GM06990 (cell line): ENCODE data around the gene MND1.
"Not testable (repeated sequence)": the region's sequence is repeated elsewhere in the genome, so short reads cannot be mapped to it uniquely, and the experiment has no call there.

Experiments
- DNase-seq: peaks from one replicate; pipeline ENCODE4 v3.0.0-alpha.2; 2011; ENCODE audit not compliant: insufficient read length; ENCODE audit errors: extremely low read depth
- H3K27me3 ChIP-seq: replicated peaks from 2 replicates; pipeline ENCODE4 v1.6.0; 2011; ENCODE audit warnings: low read length; ENCODE audit not compliant: control insufficient read depth, insufficient read depth
- H3K36me3 ChIP-seq: 2 replicates; pipeline ENCODE4 v1.5.1; 2011; ENCODE audit warnings: low read length; ENCODE audit not compliant: control insufficient read depth, insufficient read depth
- H3K4me3 ChIP-seq: replicated peaks from 2 replicates; pipeline ENCODE4 v1.5.1; 2011; ENCODE audit warnings: low read depth, mild to moderate bottlenecking, control low read depth, low read length
- CTCF ChIP-seq: IDR thresholded peaks from 2 replicates; pipeline ENCODE4 v1.5.1; 2011; ENCODE audit warnings: low read length, control low read depth, mild to moderate bottlenecking, inconsistent platforms; ENCODE audit not compliant: insufficient read depth, poor library complexity, severe bottlenecking

MND1 gene

GRCh38 chr4:153448003-153448731 lies 103.7 kb downstream of the MND1 start:
- Histone ChIP-seq H3K4me3 (no peak overlapping the region), H3K36me3 (no peaks in the 10 kb centered on the region), H3K27me3 (no peaks in the 10 kb centered on the region)
- no peak for DNase-seq
- no peak for TF ChIP-seq CTCF

- no peak for DNase-seq
- Histone ChIP-seq H3K27me3 (no peaks in the 10 kb centered on the region), H3K36me3 (no peaks in the 10 kb centered on the region), H3K4me3 (no peak overlapping the region)
- TF ChIP-seq CTCF, result no peak
Observed at GRCh38 chr4:153449338-153449737, 104.8 kb downstream of the MND1 start.

GRCh38 chr4:153450544-153450917 lies 106.0 kb downstream of the MND1 start:
- Histone ChIP-seq H3K4me3 (no peak overlapping the region), H3K36me3 (no peaks in the 10 kb centered on the region), H3K27me3 (no peaks in the 10 kb centered on the region)
- DNase-seq, result no peak
- TF ChIP-seq CTCF, result no peak

- H3K36me3 ChIP-seq, H3K27me3 ChIP-seq, DNase-seq, H3K4me3 ChIP-seq: not testable (repeated sequence)
Observed at GRCh38 chr4:153451145-153451544, 106.7 kb downstream of the MND1 start.

- Histone ChIP-seq H3K27me3 (no peaks in the 10 kb centered on the region), H3K36me3 (no peaks in the 10 kb centered on the region), H3K4me3 (no peak overlapping the region)
- TF ChIP-seq CTCF, result no peak
- no peak for DNase-seq
Observed at GRCh38 chr4:153451911-153452657, 107.6 kb downstream of the MND1 start.

- DNase-seq, result no peak
- no peak overlapping the region for H3K4me3 ChIP-seq
- H3K36me3 ChIP-seq, result no peaks in the 10 kb centered on the region
- H3K27me3 ChIP-seq, result no peaks in the 10 kb centered on the region
- no peak for TF ChIP-seq CTCF
Observed at GRCh38 chr4:153452658-153453378, 108.3 kb downstream of the MND1 start.
